COLO829 (cell line): ENCODE measurements around the gene OVOL2.

ENCODE experiments used
- DNase-seq: peaks from one replicate; pipeline ENCODE4 v3.0.0; 2012; ENCODE audit warnings: low spot score

OVOL2 gene

DNA sequence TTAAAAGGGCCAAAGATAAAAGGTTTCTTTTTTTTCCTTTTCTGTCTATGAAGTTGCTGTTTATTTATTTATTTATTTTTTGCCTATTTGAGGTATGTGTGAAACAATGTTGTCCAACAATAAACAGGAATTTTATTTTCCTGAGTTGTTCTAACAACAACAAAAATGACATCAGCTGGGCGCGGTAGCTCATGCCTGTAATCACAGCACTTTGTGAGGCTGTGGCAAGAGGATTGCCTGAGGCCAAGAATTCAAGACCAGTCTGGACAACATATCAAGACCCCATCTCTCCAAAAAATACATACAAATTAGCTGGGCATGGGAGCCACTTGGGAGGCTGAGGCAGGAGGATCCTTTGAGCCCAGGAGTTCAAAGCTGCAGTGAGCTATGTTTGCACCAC is 44.8 kb downstream of the OVOL2 start:
- DNase-seq = no peak

DNA sequence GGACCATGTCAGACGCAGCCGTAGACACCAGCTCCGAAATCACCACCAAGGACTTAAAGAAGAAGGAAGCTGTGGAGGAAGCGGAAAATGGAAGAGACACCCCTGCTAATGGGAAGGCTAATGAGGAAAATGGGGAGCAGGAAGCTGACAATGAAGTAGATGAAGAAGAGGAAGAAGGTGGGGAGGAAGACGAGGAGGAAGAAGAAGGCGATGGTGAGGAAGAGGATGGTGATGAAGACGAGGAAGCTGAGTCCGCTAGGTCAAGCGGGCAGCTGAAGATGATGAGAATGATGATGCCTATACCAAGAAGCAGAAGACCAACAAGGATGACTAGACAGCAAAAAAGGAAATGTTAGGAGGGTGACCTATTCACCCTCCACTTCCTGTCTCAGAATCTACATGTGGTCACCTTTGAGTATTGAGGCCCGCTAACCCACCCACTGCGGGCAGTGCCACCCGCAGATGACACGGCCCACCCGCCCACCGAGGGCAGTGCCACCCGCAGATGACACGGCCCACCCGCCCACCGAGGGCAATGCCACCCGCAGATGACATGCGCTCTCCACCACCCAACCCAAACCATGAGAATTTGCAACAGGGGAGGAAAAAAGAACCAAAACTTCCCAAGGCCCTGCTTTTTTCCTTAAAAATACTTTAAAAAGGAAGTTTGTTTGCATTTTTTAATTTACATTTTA is 45.6 kb downstream of the OVOL2 start:
- DNase-seq = no peak

- no peak for DNase-seq
These were observed 46.2 kb downstream of the OVOL2 start for GRCh38 chr20:18011482-18011881.

DNA sequence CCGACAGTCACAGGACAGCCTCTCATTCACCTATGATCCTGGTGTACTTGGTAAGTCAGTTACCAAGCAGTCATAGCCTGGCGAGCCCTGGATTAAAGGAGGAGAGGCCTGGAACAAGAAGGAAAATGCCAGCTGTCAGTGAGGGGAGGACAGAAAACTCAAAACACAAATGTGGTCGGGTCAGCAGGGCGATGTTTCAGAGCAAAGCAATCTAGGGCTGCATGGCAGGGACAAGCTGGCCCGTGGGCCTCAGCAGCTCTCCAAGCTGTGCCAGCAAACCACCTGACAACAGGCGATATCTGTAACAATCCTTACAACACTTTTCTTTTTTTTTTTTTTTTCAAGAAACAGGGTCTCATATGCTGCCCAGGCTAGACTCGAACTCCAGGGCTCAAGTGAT is 48.6 kb downstream of the OVOL2 start:
- DNase-seq = no peak

GRCh38 chr20:18007534-18008292 is 50.0 kb downstream of the OVOL2 start:
- DNase-seq = no peak

DNA sequence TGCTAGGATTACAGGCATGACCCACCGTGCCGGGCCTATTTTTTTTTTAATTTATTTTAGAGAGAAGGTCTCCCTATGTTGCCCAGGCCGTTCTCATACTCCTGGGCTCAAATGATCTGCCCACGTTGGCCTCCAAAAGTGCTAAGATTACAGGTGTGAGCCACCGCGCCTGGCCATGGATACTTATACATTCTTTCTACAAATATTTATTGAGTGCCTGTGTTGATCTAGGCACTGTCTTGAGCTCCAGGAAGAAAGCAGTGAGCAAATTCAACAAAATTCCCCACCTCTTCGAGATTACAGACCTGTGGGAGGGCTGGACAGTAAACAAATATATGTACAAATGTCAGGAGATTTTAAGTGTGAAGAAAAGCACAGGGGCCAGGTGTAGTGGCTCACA is 51.0 kb downstream of the OVOL2 start:
- no peak for DNase-seq

- no peak for DNase-seq
These were observed 51.7 kb downstream of the OVOL2 start for GRCh38 chr20:18005990-18006364.

DNA sequence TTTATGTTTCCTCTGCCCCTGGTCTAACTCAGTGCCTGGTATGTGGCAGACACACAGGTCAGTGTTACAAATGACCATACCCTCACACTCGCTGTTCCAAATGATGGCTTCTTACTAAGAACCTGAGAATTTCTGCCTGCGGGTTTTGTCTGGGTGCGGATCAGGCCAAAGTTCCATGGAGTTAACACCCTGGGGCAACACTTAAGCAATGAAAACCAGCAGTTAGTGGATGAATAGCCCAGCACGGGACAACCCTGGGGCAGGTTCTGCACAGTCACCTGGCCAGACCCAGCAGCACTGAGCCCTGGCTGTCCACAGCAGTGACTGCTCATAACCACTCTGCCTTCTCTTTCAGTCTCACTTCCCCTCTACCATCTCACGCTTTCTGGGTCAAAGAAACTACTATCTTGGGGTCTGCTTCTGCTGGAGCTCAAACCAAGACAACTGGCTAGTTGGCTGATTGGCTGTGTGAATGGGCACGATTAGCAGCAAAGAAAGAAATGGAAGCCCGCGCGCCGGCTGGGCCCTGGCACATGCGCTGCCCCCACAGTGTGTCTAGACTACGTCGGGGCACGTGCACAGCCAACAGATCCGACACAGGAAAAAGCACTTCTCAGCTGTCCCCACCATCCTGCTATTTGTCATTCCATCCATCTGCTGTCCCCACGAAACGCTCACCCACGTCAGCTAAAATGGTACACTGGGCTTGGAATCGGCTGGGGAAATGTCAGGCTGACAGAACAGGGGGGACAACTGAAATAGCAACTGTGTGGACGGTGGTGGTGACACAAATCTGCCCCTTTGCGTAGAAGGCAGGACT is 52.3 kb downstream of the OVOL2 start:
- no peak for DNase-seq

GRCh38 chr20:18004384-18005031 is 53.2 kb downstream of the OVOL2 start:
- DNase-seq = no peak

GRCh38 chr20:18003897-18004296 is 53.8 kb downstream of the OVOL2 start:
- no peak for DNase-seq

DNA sequence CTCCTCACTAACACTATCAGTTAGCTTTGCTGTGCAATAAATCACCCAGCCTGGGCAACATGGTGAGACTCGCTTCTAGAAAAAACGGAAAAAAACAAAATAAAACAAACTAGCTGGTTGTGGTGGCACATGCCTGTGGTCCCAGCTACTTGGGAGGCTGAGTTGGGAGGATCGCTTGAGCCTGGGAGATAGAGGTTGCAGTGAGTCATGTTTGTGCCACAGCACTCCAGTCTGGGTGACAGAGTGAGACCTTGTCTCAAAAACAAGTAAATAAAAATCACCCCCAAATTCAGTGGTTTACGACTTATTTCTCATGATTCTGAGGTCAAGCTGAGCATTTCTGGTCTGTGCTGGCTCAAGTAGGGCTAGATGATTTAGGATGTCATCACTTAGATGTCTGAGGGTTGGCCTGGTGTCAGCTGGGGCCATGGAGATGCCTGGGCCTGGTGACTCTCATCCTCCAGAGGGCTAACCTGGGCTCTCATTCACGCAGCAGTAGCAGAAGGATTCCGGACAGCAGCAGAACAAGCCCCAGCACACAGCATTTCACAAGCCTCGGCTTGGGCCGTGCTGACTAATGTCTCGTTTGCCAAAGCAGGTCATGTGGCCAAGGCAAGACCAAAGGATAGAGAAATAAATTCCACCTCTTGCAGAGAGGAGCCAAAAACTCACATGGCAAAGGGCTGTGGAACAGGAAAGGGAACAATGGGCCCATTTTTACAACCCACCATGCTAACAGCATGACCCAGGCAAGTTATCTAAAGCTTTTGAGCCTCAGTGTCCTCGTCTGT is 56.4 kb downstream of the OVOL2 start:
- DNase-seq = peak; percentile 88

- DNase-seq = no peak
These were observed 58.1 kb downstream of the OVOL2 start for GRCh38 chr20:17999566-17999965.

- no peak for DNase-seq
These were observed 59.3 kb downstream of the OVOL2 start for GRCh38 chr20:17998446-17998845.

DNA sequence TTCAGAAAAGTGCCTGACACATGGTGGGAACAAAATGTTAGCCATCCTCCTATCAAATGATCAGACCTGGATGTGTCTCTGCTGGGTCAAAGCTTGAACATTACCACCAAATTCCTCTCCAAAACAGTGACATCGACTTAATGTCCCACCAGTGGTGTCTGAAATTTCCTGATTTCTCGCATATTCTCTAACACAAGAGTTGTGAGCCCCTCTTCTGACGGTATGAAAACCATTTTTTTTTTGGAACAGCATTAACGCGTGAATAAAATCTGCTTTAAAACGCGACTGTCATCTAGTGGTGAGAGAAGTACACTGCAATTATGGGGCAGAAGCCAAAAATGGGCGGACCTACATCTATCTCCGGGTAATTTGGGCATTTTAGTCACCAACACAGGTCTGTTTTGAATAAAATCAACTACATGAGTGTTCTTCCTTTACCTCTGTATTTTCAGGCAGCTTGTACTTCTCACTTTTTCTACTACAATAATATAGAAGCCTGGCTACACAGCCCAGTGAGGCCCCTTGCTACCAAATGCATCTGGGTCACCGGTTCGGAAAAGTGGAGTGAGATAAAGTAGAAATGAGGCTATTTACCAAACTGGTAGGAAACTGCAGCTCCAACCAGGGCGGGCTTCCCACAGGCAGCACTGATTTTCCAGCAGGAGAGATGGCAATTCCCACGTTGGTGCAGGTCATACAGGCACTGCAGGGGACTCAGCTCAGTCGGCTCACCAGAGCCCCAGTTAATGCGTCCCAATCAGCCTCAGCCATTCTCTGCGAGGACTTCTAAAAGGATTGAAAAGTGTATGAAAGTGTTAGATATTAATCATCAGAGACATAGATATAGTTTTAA is 61.5 kb downstream of the OVOL2 start:
- DNase-seq = peak; percentile 80

- DNase-seq = no peak
These were observed 64.2 kb downstream of the OVOL2 start for GRCh38 chr20:17993546-17993945.

GRCh38 chr20:17992847-17993513 is 64.7 kb downstream of the OVOL2 start:
- DNase-seq = no peak

DNA sequence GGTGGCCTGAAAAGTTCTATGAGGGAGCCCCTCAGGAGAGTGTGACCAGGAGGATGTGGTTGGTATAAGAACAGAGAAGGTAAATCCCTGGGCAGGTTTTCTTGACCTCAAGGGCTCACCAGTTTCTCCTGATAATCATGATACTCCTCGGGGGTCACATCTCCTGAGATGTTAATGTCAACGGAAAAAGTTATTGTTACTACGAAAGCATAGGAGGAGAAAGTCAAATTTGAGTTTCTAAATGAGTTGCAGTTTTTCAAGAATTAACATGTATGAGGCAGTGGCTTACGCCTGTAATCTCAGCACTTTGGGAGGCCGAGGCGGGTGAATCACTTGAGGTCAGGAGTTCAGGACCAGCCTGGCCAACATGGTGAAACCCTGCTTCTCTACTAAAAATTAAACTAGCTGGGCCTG is 65.5 kb downstream of the OVOL2 start:
- no peak for DNase-seq

DNA sequence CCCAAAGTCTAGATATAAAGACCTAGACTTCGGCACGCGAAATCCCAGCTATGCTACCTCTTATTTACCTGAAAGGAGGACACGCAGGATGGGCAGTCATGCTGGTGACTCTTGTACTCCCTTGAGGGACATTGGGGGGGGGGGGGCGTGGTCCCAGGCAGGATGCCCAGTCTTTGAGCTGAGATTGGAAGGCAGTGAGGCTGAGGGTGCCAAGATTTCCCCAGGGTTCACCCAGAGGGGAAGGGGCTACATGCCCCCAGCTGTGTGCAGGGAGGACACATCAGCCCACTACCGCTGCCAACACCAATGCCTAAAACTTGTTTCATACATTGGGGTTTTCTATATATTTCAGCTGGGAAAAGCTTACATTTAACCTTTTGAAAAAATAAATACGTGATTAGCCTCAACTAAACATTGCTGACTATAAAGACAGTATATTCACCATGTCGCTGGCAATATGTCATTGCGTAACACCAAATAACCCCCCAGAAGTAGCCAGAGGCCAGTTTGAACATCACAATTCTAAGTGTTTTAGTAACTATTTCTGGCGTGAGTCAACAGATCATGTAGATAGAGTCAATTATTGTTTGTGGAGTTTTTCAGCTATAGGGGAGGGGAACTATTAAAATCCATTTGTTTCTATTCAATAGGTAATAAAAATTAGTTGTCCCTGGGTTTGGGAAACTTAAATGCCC is 67.3 kb downstream of the OVOL2 start:
- no peak for DNase-seq

GRCh38 chr20:17987988-17988387 is 69.7 kb downstream of the OVOL2 start:
- no peak for DNase-seq
